ENCODE data around the gene HOXA4. TPM values are rescaled to one million over a fixed set of nuclear protein-coding genes. Genes with fewer than 3 reads are reported as not detected.

HOXA4 gene
- total and polyA plus RNA-seq, 2 of the 4 experiments (the other 2 are of a cell fraction) = 0.36 to 8.0 TPM

DNA sequence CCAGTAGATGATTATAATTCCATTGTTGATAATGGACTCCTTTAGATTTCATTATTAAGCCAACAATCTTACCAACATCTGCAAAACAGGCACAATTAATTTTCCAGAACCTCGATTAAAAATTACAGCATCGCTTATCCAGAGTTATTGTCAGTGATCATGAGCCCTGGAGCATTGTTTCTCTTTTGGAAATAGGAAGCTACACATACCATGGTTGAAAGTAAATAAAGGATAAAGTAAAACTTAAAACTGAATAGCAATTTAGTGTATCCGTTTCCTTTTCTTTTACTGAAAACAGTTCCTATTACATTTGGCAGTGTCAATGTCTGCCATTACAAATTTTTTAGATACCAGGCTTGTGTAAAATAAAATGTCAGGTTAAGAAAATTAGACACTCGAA is 18.2 kb downstream of the HOXA4 start:
- H3K9ac ChIP-seq (ENCODE audit: low read depth, low read length) = peak overlapping the region; percentile 95; the same call in 1 of the 2 replicates
- no peak overlapping the region for H3K14ac ChIP-seq (replicated peaks; ENCODE audit: low read depth, low read length)
- dilution Hi-C loops (cut with HindIII; ENCODE audit: low sequenced_read_pairs, unreplicated experiment) (no loop called here), in situ Hi-C loops (cut with MboI; ENCODE audit: low sequenced_read_pairs) (no loop called here), intact Hi-C loops (cut with micrococcal nuclease) (no loop called here)
- WGBS, 2 experiments (ENCODE audit: extremely low coverage in 2 of 2, insufficient read length in 1 of 2) = no CpG with 5 or more reads among the region's 4 CpGs
- peak overlapping the region in 1 of 2 experiments; percentile 2; a peak in 1 of 4 replicates for H4K8ac ChIP-seq (ENCODE audit: low read depth in 2 of 2, low read length in 2 of 2)
- H4K91ac ChIP-seq (ENCODE audit: insufficient read depth, low read depth, low read length) = no peak overlapping the region
- H2BK120ac ChIP-seq (ENCODE audit: low read depth, low read length) = no peak overlapping the region
- peaks cover 27% of the 10 kb centered on the region for H3K4me1 ChIP-seq (ENCODE audit: control insufficient read depth, insufficient read depth, low read length)
- peaks cover 0 to 34% of the 10 kb centered on the region in 2 experiments; a peak in 2 of 4 replicates for H3K79me1 ChIP-seq (ENCODE audit: low read depth in 1 of 2, low read length in 2 of 2)
- no peak overlapping the region for H2AK9ac ChIP-seq (replicated peaks; ENCODE audit: low read depth, low read length, poor library complexity)
- H3K9me3 ChIP-seq (ENCODE audit: control insufficient read depth, insufficient read depth, low read length) = no peaks in the 10 kb centered on the region
- peak overlapping the region; percentile 98 for H3K4me2 ChIP-seq (ENCODE audit: low read depth, low read length)
- no peaks in the 10 kb centered on the region for H3K27me3 ChIP-seq (ENCODE audit: control insufficient read depth, insufficient read depth, low read length)
- H4K5ac ChIP-seq (ENCODE audit: low read depth, low read length) = no peak overlapping the region
- peak overlapping the region; percentile 99; the same call in 1 of the 2 replicates for H3K27ac ChIP-seq (ENCODE audit: insufficient read depth, low read length)
- peak overlapping the region; percentile 6; the same call in 1 of the 2 replicates for H3K23ac ChIP-seq (ENCODE audit: low read depth, low read length)
- H2BK20ac ChIP-seq (ENCODE audit: low read depth, low read length) = no peak overlapping the region
- H3K36me3 ChIP-seq (ENCODE audit: control insufficient read depth, insufficient read depth, low read length) = peaks cover 17% of the 10 kb centered on the region; the same call in 1 of the 2 replicates
- CTCF ChIA-PET = no interaction called here
- TF ChIP-seq BHLHE40 (IDR thresholded peaks at IDR 0.05; ENCODE audit: low read depth, low read length) (no peak), MAZ (IDR thresholded peaks at IDR 0.05; ENCODE audit: borderline replicate concordance, low read depth, low read length) (no peak), RAD21 (IDR thresholded peaks at IDR 0.05; ENCODE audit: low read length) (no peak), POLR2A (IDR thresholded peaks at IDR 0.05; ENCODE audit: low read depth, low read length) (no peak), MAFK (IDR thresholded peaks at IDR 0.05; ENCODE audit: low read depth, low read length) (no peak), CEBPB (IDR thresholded peaks at IDR 0.05; ENCODE audit: low read depth, low read length) (no peak), CTCF (conservative IDR thresholded peaks at IDR 0.05; ENCODE audit: low read depth, low read length) (no peak), CHD1 (IDR thresholded peaks at IDR 0.05; ENCODE audit: low read depth, low read length) (no peak), USF2 (IDR thresholded peaks at IDR 0.05; ENCODE audit: low read depth, low read length) (no peak), RCOR1 (IDR thresholded peaks at IDR 0.05; ENCODE audit: insufficient replicate concordance, low read length) (no peak)
- H3K4me3 ChIP-seq (ENCODE audit: insufficient read depth, low read depth, low read length) = peak overlapping the region; percentile 65
- H3K9me1 ChIP-seq (ENCODE audit: insufficient read depth, low read length) = peaks cover 13% of the 10 kb centered on the region; the same call in 1 of the 2 replicates
- no peak overlapping the region for H3K4ac ChIP-seq (ENCODE audit: low read depth, low read length)
- peak overlapping the region; percentile 92 for H2BK5ac ChIP-seq (ENCODE audit: low read depth, low read length, poor library complexity, severe bottlenecking)
- no peak overlapping the region for H3K18ac ChIP-seq (ENCODE audit: low read depth, low read length)
- H3K56ac ChIP-seq (ENCODE audit: extremely low read depth, insufficient read depth, low read length) = no peak overlapping the region
- POLR2A ChIA-PET (ENCODE audit: unreplicated experiment) = no interaction called here
- H2AK5ac ChIP-seq (ENCODE audit: low read depth, low read length) = no peak overlapping the region
- H2BK15ac ChIP-seq (ENCODE audit: low read depth, low read length) = no peak overlapping the region
- H4K20me1 ChIP-seq (ENCODE audit: insufficient read depth, low read length) = peaks cover 16% of the 10 kb centered on the region
- ATAC-seq (ENCODE audit: low read depth) (no peak), DNase-seq (peak; percentile 25)
- no TSS peak for BruUV-seq (replicated peaks)
- H2AFZ ChIP-seq (replicated peaks; ENCODE audit: low read length, poor library complexity) = no peak overlapping the region

All from IMR-90 (cell line).